Activated naive CD4-positive, alpha-beta T cell treated with anti-CD3 and anti-CD28 coated beads for 36 hours (primary cell): ENCODE measurements around the gene GADD45GIP1. TPM values are rescaled to one million over a fixed set of nuclear protein-coding genes. Genes with fewer than 3 reads are reported as not detected.

Source experiments
- CTCF ChIA-PET: fragments of 350-600 bp; sonication (Branson Sonifier 250); formaldehyde crosslinking; loops from one replicate; lab custom pipeline; 2021; ENCODE audit warnings: antibody characterized with exemption; lab: Charles Lee
- DNase-seq: peaks from one replicate; pipeline ENCODE4 v3.0.0-alpha.2; 2020
- H3K27ac Mint-ChIP-seq: one replicate; pipeline ENCODE4 v1.8.0; 2021; ENCODE audit warnings: mild to moderate bottlenecking, mixed read lengths
- H3K27me3 Mint-ChIP-seq: one replicate; pipeline ENCODE4 v1.8.0; 2021; ENCODE audit warnings: low read depth, mixed read lengths
- H3K36me3 Mint-ChIP-seq: one replicate; pipeline ENCODE4 v1.8.0; 2021; ENCODE audit warnings: low read depth, mixed read lengths
- H3K4me1 Mint-ChIP-seq: one replicate; pipeline ENCODE4 v1.8.0; 2021; ENCODE audit warnings: low read depth, mixed read lengths
- H3K4me3 Mint-ChIP-seq: one replicate; pipeline ENCODE4 v1.8.0; 2021; ENCODE audit warnings: mild to moderate bottlenecking, moderate library complexity, mixed read lengths
- H3K9me3 Mint-ChIP-seq: one replicate; pipeline ENCODE4 v1.8.0; 2021; ENCODE audit warnings: mixed read lengths
- intact Hi-C: fragments of 100-400 bp; cut with micrococcal nuclease; formaldehyde crosslinking; loops from one replicate; pipeline ENCODE4 v1.15.1; 2023
- total RNA-seq, 2 experiments: library from RNA; stranded (reverse); gene quantifications; one replicate each; pipeline ENCODE4 v1.2.3, GENCODE V29; 2021

Gene GADD45GIP1
- total RNA-seq, 2 experiments from 2014 or later: 27.4 to 28.6 TPM

DNA sequence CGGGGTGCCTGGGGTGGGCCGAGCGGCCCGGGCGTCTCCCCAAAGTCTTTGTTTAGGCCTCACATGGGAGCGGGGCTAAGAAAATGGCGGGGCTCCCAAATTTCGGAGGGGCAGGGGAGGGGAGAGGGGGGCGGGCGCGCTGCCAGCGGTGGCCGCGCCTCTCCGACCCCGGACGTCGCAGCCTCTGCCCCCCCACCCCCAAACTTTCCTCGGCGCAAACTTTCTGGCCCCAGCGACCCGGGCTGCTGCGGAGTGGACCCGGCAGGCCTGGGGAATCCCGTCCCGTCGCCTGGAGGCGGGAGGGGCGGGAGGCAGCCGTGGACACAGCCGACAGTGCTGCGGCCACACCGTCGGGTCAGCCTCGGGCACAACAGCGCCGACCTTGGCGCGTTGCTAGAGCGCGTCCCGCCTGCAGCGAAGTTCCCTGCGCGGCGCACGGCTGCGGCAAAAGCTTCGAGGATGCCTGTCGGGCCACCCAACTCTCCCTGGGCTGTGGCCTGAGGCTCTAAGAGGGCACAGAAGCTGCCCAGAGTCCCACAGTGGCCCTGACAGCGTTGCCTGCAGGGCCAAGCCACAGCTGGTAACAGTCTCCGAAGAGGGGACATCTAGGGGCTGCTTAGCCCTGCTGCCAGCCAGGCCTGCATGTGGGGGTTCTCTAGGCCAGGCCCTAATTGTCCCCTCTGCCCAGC, 39.5 kb upstream of the GADD45GIP1 start:
- Mint-ChIP-seq H3K4me3 (peak overlapping the region; percentile 53), H3K27me3 (no peaks in the 10 kb centered on the region), H3K9me3 (no peaks in the 10 kb centered on the region), H3K4me1 (peaks cover 9% of the 10 kb centered on the region), H3K36me3 (peaks cover 3% of the 10 kb centered on the region), H3K27ac (peak overlapping the region; percentile 36)
- DNase-seq: no peak
- intact Hi-C loops: no loop called here
- CTCF ChIA-PET: no interaction called here

DNA sequence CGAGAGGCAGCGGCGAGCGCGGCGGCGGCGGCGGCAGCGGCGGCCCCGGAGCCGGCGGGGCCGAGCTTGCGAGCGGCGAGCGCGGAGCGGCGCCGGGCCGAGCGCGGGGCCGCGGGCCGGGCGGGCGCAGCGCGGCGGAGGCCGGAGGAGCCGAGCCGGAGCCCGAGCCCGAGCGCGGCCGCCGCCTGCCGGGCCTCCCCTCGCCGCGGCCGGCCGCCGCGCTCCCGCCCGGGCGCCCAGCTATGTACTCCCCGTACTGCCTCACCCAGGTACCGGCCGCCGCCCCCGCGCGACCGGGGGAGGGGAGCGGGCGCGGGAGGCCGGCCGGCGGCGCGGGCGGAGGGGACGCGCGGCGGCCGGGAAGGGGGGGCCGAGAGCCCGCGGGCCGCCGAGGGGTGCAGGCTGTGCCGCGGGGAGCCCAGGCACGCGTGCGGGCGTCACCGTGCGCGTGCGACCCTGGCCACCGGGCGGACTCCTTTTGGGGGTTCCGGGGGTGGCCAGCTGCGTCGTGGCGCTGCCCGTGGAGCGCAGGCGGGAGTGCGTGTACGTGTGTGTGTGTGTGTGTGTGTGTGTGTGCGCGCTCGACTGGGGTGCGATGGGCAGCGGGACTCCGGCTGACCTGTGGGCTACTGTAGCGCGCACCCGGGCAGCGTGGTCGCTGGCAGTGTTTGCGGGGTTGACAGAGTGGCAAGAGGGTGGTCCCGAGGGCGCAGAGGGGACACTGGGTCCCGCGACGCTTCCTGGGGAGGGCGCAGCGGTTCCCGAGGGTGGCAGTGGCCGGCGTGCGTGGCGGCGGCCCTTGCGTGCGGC, 38.8 kb upstream of the GADD45GIP1 start:
- CTCF ChIA-PET: no interaction called here
- no peak for DNase-seq
- peaks cover 3% of the 10 kb centered on the region for H3K36me3 Mint-ChIP-seq
- no peaks in the 10 kb centered on the region for H3K27me3 Mint-ChIP-seq
- intact Hi-C loops: loop anchor here (2.0 kb wide), 1 partner anchor 17 kb away; no protein-coding TSS in a partner anchor
- H3K4me1 Mint-ChIP-seq: peaks cover 9% of the 10 kb centered on the region
- H3K9me3 Mint-ChIP-seq: no peaks in the 10 kb centered on the region
- no peak overlapping the region for H3K27ac Mint-ChIP-seq
- peak overlapping the region; percentile 86 for H3K4me3 Mint-ChIP-seq

DNA sequence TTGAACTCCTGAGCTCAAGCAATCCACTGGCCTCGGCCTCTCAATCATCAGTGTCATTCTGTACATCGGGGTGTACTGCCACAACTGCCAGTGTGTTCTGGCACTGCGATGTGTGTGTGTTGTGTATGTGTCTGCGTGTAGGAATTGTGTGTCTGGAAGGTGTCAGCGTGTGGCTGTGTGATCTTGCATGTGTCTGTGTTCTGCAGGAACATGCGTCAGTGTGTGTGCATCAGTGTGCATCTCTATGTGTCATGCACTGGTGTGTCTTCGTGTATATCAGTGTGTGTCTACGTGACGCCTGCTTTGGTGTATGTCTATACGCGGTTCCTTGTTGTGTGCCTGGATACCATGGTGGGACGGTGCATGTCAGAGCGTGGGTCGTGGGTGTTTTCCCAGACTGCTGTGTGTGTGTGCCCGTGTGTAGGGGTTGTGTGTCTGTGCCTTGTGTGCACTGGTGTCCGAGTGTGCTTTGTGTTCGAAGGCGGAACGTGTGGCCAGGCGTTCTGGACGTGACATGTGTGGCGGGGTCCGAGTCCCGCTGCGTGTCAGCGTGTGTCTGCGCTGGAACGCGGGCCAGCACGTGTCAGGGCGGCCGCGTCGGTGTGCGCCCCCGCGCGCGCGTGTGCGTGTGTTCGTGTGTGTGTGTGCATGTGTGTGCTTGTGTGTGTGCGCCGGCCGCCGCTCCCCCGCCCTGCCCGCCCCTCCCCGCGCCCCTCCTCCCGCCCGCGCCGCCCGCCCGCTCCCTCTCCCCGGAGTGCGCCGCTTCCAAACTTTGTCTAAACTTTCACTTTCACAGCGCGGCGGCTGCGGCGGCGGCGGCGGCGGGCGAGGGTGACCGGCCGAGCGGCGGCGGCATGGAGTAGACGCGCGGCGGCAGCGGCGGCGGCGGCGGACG, 37.9 kb upstream of the GADD45GIP1 start, which contains the start of gene NFIX:
Gene NFIX (plus strand): TSS at position 775 of the 895 bp plus-strand sequence. CDS start 363 bp downstream, outside the sequence.
- intact Hi-C loops: loop anchor here (2.0 kb wide), 1 partner anchor 18 kb away; no protein-coding TSS in a partner anchor
- no peaks in the 10 kb centered on the region for H3K27me3 Mint-ChIP-seq
- DNase-seq: peak; percentile 70
- H3K4me1 Mint-ChIP-seq: peaks cover 9% of the 10 kb centered on the region
- no peak within 1 kb of the TSS for H3K27ac Mint-ChIP-seq
- H3K36me3 Mint-ChIP-seq: peaks cover 3% of the 10 kb centered on the region
- H3K4me3 Mint-ChIP-seq: peak within 1 kb of the TSS; percentile 86
- CTCF ChIA-PET: interaction anchor here (3.6 kb wide), 1 partner anchor 29 kb away, joined by 12 read pairs; no protein-coding TSS in a partner anchor
- H3K9me3 Mint-ChIP-seq: no peaks in the 10 kb centered on the region

DNA sequence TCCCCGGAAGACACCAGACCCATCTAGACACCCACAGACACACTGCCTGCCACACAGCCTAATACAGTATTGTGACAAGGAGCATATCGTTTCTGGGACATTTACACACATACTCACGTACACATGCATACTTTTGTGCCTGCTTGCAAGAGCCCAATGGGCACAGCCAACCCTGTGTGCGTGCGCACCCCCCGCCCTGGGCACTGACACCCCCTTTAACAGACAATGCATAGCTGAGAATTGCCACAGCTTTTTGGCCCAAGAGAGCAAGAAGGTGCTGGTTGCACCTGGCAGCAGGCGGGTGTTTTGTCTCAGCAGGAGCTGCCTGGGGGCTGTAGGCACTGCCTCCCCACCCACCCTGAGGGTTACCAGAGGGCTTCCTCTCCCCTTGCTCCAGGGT, 36.5 kb upstream of the GADD45GIP1 start:
- no peak overlapping the region for H3K27ac Mint-ChIP-seq
- CTCF ChIA-PET: interaction anchor here (3.6 kb wide), 1 partner anchor 28 kb away, joined by 12 read pairs; no protein-coding TSS in a partner anchor
- no peaks in the 10 kb centered on the region for H3K36me3 Mint-ChIP-seq
- H3K9me3 Mint-ChIP-seq: no peaks in the 10 kb centered on the region
- H3K4me3 Mint-ChIP-seq: no peak overlapping the region
- H3K27me3 Mint-ChIP-seq: no peaks in the 10 kb centered on the region
- peaks cover 9% of the 10 kb centered on the region for H3K4me1 Mint-ChIP-seq
- intact Hi-C loops: no loop called here
- no peak for DNase-seq

DNA sequence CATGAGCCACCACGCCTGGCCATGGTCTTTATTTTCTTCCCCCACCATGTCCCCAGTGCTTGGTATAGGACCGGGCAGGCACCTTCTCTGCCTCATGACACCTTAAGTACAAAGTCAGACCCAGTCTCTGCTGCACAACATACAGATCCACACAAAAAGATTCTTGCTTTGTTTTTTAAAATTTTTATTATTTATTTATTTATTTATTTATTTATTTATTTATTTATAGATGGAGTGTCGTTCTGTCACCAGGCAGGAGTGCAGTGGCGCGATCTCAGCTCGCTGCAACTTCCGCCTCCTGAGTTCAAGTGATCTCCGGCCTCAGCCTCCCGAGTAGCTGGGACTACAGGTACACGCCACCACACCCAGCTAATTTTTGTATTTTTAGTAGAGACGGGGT, 35.7 kb upstream of the GADD45GIP1 start:
- DNase-seq: no peak
- CTCF ChIA-PET: interaction anchor here (1.0 to 3.6 kb wide), 2 partner anchors 27 to 38 kb away, joined by 3 to 12 read pairs; no protein-coding TSS in a partner anchor
- peaks cover 9% of the 10 kb centered on the region for H3K4me1 Mint-ChIP-seq
- no peak overlapping the region for H3K4me3 Mint-ChIP-seq
- intact Hi-C loops: no loop called here
- no peaks in the 10 kb centered on the region for H3K9me3 Mint-ChIP-seq
- H3K36me3 Mint-ChIP-seq: no peaks in the 10 kb centered on the region
- no peak overlapping the region for H3K27ac Mint-ChIP-seq
- no peaks in the 10 kb centered on the region for H3K27me3 Mint-ChIP-seq

DNA sequence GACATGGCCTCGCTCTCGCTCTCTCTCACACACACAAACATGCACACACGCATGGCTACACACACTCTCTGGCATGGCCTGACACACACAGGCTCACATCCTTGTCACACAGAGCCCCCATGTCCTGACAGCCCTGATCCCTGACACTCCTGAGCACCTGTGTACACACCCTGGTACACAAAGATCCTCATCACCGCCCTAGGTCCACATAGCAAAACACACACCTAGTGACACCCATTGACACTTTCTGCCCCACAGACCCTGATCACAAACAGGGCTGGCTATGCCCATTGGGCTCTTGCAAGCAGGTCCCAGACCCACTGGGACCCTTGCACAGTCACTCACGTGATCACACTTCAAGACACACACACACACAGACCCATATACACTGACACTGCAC, 34.3 kb upstream of the GADD45GIP1 start:
- DNase-seq: no peak
- H3K27me3 Mint-ChIP-seq: no peaks in the 10 kb centered on the region
- no peak overlapping the region for H3K27ac Mint-ChIP-seq
- H3K36me3 Mint-ChIP-seq: no peaks in the 10 kb centered on the region
- CTCF ChIA-PET: interaction anchor here (3.6 kb wide), 1 partner anchor 26 kb away, joined by 12 read pairs; no protein-coding TSS in a partner anchor
- no peaks in the 10 kb centered on the region for H3K9me3 Mint-ChIP-seq
- intact Hi-C loops: no loop called here
- H3K4me1 Mint-ChIP-seq: peaks cover 7% of the 10 kb centered on the region
- no peak overlapping the region for H3K4me3 Mint-ChIP-seq

DNA sequence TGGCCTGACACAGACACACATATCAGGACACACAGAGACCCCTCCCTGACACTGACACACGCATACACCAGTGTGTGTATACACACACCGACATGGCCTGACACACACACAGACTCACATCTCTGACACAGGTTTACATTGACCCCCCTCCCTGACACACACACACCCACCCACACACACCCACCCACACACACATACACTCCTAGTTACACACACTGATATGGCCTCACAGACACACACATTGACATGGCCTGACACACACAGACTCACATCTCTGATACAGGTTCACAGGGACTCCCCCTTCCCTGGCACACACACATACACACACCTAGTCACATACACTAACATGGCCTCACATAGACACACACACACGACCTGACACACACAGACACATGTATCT, 33.8 kb upstream of the GADD45GIP1 start:
- CTCF ChIA-PET: no interaction called here
- intact Hi-C loops: no loop called here
- peaks cover 5% of the 10 kb centered on the region for H3K4me1 Mint-ChIP-seq
- no peaks in the 10 kb centered on the region for H3K27me3 Mint-ChIP-seq
- no peak overlapping the region for H3K4me3 Mint-ChIP-seq
- no peak overlapping the region for H3K27ac Mint-ChIP-seq
- no peaks in the 10 kb centered on the region for H3K9me3 Mint-ChIP-seq
- H3K36me3 Mint-ChIP-seq: no peaks in the 10 kb centered on the region
- DNase-seq: no peak

DNA sequence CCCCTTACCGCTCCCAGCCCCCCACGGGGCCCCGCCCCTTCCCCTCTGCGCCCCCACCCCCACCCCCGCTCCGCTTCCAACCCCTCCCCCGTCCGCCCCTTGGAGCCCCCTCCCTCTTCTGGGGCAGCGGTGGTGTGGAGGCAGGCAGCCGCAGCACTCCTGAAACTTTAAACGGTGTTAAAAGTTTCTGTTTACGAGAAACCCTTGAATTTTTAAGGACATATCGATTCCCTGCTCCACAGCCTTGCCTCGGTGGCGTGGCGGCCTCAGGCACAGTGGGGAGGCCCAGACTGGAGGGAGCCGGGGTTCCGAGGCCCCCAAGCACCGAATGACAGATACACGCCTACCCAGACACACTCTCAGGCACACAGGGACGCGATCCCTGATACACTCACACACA, 33.4 kb upstream of the GADD45GIP1 start:
- H3K27ac Mint-ChIP-seq: no peak overlapping the region
- H3K27me3 Mint-ChIP-seq: no peaks in the 10 kb centered on the region
- CTCF ChIA-PET: no interaction called here
- intact Hi-C loops: no loop called here
- no peak overlapping the region for H3K4me3 Mint-ChIP-seq
- no peaks in the 10 kb centered on the region for H3K9me3 Mint-ChIP-seq
- H3K36me3 Mint-ChIP-seq: no peaks in the 10 kb centered on the region
- peaks cover 5% of the 10 kb centered on the region for H3K4me1 Mint-ChIP-seq
- DNase-seq: no peak

DNA sequence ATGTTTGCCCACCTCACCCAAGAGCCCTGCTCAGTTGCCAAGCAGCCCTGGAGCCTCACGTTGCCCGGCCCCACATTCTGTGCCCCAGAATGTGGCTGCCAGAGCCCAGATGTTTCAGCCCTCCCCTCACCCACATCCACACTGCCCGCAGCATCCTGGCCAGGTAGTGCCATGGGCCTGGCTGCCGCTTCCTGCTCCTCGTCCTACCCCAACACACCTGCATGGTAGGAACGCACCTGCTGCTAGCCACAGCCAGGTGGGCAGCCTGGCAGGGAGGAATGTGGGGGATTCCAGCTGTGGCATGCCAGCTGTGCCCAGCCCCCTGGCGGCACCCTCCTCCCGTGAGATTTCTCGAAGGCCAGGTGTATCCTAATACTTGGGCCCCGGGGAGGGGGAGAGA, 30.8 kb upstream of the GADD45GIP1 start:
- CTCF ChIA-PET: no interaction called here
- Mint-ChIP-seq H3K27me3 (no peaks in the 10 kb centered on the region), H3K36me3 (no peaks in the 10 kb centered on the region), H3K4me3 (no peak overlapping the region), H3K27ac (no peak overlapping the region), H3K9me3 (no peaks in the 10 kb centered on the region), H3K4me1 (no peaks in the 10 kb centered on the region)
- DNase-seq: no peak
- intact Hi-C loops: no loop called here

DNA sequence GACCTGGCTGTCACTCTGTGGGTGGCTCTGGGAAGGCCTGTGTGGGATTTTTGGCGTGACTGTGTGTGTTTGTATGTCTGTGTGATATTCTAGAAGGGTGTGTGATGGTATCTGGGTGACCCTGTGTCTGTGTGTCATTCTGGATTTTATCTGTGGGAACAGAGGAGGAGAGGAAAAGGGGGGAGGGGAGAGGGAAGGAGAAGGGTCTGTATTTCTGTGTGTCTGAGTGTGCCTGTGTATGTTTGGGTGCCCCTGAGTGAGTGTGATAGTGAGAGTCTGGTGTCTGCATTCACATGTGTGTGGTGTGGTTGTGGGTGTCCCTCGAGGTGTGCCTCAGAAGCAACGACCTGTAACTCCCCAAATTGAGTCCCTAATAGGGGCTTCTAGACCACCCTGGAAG, 30.2 kb upstream of the GADD45GIP1 start:
- Mint-ChIP-seq H3K36me3 (no peaks in the 10 kb centered on the region), H3K4me3 (no peak overlapping the region), H3K4me1 (no peaks in the 10 kb centered on the region), H3K27me3 (no peaks in the 10 kb centered on the region), H3K9me3 (no peaks in the 10 kb centered on the region), H3K27ac (no peak overlapping the region)
- CTCF ChIA-PET: no interaction called here
- intact Hi-C loops: no loop called here
- DNase-seq: no peak

DNA sequence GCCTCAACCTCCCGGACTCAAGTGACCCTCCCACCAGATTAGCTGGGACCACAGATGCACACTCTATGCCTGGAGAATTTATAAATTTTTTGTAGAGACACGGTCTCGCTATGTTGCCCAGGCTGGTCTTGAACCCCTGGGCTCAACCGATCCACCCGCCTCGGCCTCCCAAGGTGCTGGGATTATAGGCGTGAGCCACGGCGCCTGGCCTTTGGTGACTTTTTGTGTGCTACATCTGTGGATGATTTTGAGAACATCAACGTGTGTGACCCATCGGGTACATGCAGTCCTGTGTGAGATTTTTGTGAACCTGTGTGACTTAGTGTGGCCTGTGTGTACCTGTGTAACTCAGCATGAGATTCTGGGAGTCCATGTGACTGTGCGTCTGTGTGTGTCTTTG, 29.7 kb upstream of the GADD45GIP1 start:
- Mint-ChIP-seq H3K4me1 (no peaks in the 10 kb centered on the region), H3K36me3 (no peaks in the 10 kb centered on the region)
- CTCF ChIA-PET: interaction anchor here (1.0 to 5.3 kb wide), 2 partner anchors 9 to 73 kb away, joined by 3 to 53 read pairs; no protein-coding TSS in a partner anchor

More for the DNA sequence above, 29.7 kb upstream of the GADD45GIP1 start:
- no peak overlapping the region for H3K27ac Mint-ChIP-seq
- intact Hi-C loops: no loop called here
- no peak for DNase-seq
- H3K9me3 Mint-ChIP-seq: no peaks in the 10 kb centered on the region
- no peak overlapping the region for H3K4me3 Mint-ChIP-seq
- H3K27me3 Mint-ChIP-seq: no peaks in the 10 kb centered on the region
